Measurements from ENCODE around the gene COL19A1.
"Not testable (repeated sequence)": the region's sequence is repeated elsewhere in the genome, so short reads cannot be mapped to it uniquely, and the experiment has no call there.

Gene COL19A1

GRCh38 chr6:69887026-69887425 lies 20.7 kb downstream of the COL19A1 start:
- Histone ChIP-seq H3K36me3 (ENCODE audit: low read depth) (no peaks in the 10 kb centered on the region), H3K27ac (ENCODE audit: poor library complexity, severe bottlenecking) (no peak overlapping the region), H3K4me1 (ENCODE audit: insufficient read depth, poor library complexity, severe bottlenecking) (no peaks in the 10 kb centered on the region), H3K27me3 (ENCODE audit: insufficient read depth, poor library complexity, severe bottlenecking) (peaks cover 2% of the 10 kb centered on the region), H3K4me3 (ENCODE audit: severe bottlenecking) (no peak overlapping the region), H3K9me3 (ENCODE audit: severe bottlenecking) (no peaks in the 10 kb centered on the region)
- no peak for TF ChIP-seq CTCF (IDR thresholded peaks at IDR 0.05; ENCODE audit: poor library complexity, severe bottlenecking)
- ATAC-seq (ENCODE audit: low read depth) (no peak), DNase-seq (ENCODE audit: low spot score) (no peak)

GRCh38 chr6:69887714-69888345 lies 21.5 kb downstream of the COL19A1 start:
- no peaks in the 10 kb centered on the region for H3K27me3 ChIP-seq (ENCODE audit: insufficient read depth, poor library complexity, severe bottlenecking)
- no peak for DNase-seq (ENCODE audit: low spot score)
- H3K36me3 ChIP-seq (ENCODE audit: low read depth): no peaks in the 10 kb centered on the region
- no peak for TF ChIP-seq CTCF (IDR thresholded peaks at IDR 0.05; ENCODE audit: poor library complexity, severe bottlenecking)
- H3K4me1 ChIP-seq (ENCODE audit: insufficient read depth, poor library complexity, severe bottlenecking): no peaks in the 10 kb centered on the region
- no peak overlapping the region for H3K4me3 ChIP-seq (ENCODE audit: severe bottlenecking)
- no peak overlapping the region for H3K27ac ChIP-seq (ENCODE audit: poor library complexity, severe bottlenecking)
- no peak for ATAC-seq (ENCODE audit: low read depth)
- H3K9me3 ChIP-seq (ENCODE audit: severe bottlenecking): no peaks in the 10 kb centered on the region

- TF ChIP-seq CTCF (IDR thresholded peaks at IDR 0.05; ENCODE audit: poor library complexity, severe bottlenecking): no peak
- Histone ChIP-seq H3K36me3 (ENCODE audit: low read depth) (no peaks in the 10 kb centered on the region), H3K4me1 (ENCODE audit: insufficient read depth, poor library complexity, severe bottlenecking) (peaks cover under 1% of the 10 kb centered on the region), H3K4me3 (ENCODE audit: severe bottlenecking) (no peak overlapping the region), H3K27me3 (ENCODE audit: insufficient read depth, poor library complexity, severe bottlenecking) (no peaks in the 10 kb centered on the region), H3K9me3 (ENCODE audit: severe bottlenecking) (no peaks in the 10 kb centered on the region), H3K27ac (ENCODE audit: poor library complexity, severe bottlenecking) (no peak overlapping the region)
- no peak for ATAC-seq (ENCODE audit: low read depth)
- DNase-seq (ENCODE audit: low spot score): no peak
These were observed 22.3 kb downstream of the COL19A1 start for GRCh38 chr6:69888482-69889233.

DNA sequence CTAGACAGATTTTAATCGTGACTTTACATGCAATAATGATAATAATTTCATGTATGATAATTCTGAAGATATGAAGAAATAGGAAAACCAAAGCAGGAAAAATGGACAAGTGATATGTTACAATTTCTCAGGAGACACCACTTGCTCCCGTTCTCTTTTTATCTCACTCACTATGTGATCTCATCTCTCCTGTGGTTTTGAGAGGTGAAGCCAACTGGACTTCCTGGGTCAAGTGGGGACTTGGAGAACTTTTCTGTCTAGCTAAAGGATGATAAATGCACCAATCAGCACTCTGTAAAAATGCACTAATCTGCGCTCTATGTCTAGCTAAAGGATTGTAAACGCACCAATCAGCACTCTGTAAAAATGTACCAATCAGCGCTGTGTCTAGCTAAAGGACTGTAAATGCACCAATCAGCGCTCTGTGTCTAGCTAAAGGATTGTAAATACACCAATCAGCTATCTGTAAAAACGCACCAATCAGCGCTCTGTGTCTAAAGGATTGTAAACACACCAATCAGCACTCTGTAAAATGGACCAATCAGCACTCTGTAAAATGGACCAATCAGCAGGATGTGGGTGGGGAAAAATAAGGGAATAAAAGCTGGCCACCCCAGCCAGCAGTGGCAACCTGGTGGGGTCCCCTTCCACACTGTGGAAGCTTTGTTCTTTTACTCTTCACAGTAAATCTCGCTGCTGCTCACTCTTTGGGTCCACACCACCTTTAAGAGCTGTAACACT lies 23.0 kb downstream of the COL19A1 start:
- not testable (repeated sequence) for DNase-seq (ENCODE audit: low spot score); ATAC-seq (ENCODE audit: low read depth); H3K27me3 ChIP-seq (ENCODE audit: insufficient read depth, poor library complexity, severe bottlenecking); H3K4me3 ChIP-seq (ENCODE audit: severe bottlenecking); H3K27ac ChIP-seq (ENCODE audit: poor library complexity, severe bottlenecking); H3K9me3 ChIP-seq (ENCODE audit: severe bottlenecking); H3K36me3 ChIP-seq (ENCODE audit: low read depth); H3K4me1 ChIP-seq (ENCODE audit: insufficient read depth, poor library complexity, severe bottlenecking)

GRCh38 chr6:69892561-69892960 lies 26.2 kb downstream of the COL19A1 start:
- H3K9me3 ChIP-seq (ENCODE audit: severe bottlenecking); H3K4me3 ChIP-seq (ENCODE audit: severe bottlenecking); H3K27ac ChIP-seq (ENCODE audit: poor library complexity, severe bottlenecking); H3K36me3 ChIP-seq (ENCODE audit: low read depth); ATAC-seq (ENCODE audit: low read depth); DNase-seq (ENCODE audit: low spot score); H3K27me3 ChIP-seq (ENCODE audit: insufficient read depth, poor library complexity, severe bottlenecking): not testable (repeated sequence)
- H3K4me1 ChIP-seq (ENCODE audit: insufficient read depth, poor library complexity, severe bottlenecking): peaks cover 15% of the 10 kb centered on the region

DNA sequence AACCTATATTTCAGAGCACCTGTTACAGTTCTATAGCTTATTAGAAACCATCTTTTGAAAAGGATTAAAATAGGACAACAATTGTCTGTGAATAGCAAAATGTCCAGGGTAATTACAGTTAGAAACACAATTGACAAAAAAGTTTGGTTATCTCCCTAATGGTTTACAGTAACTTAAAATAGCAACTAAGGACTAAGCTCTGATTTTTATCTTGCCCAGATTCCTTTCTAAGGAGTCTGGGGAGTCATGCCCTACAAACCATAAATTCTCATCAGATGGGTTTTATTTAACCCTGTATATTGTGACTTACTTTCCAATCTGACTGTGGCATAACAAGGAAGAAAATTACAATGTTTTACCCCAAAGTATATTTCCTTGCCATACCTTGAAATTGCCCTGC lies 26.9 kb downstream of the COL19A1 start:
- not testable (repeated sequence) for H3K27me3 ChIP-seq (ENCODE audit: insufficient read depth, poor library complexity, severe bottlenecking); H3K36me3 ChIP-seq (ENCODE audit: low read depth); H3K4me3 ChIP-seq (ENCODE audit: severe bottlenecking); DNase-seq (ENCODE audit: low spot score); H3K27ac ChIP-seq (ENCODE audit: poor library complexity, severe bottlenecking); ATAC-seq (ENCODE audit: low read depth); H3K9me3 ChIP-seq (ENCODE audit: severe bottlenecking)
- H3K4me1 ChIP-seq (ENCODE audit: insufficient read depth, poor library complexity, severe bottlenecking): peaks cover 15% of the 10 kb centered on the region

All from RWPE2 (cell line).